HCT116 (cell line): ENCODE data around the gene ARMH3. TPM values are rescaled to one million over a fixed set of nuclear protein-coding genes. Genes with fewer than 3 reads are reported as not detected.

Experiments used
- ATAC-seq: fragments of 200-7000 bp; cut with Tn5 transposase; 2 replicates; pipeline ENCODE4 v1.9.1; 2020; ENCODE audit warnings: mild to moderate bottlenecking, moderate library complexity
- BruUV-seq: library from RNA; stranded (reverse); fragments of 400-500 nt; replicated peaks from 2 replicates; lab custom pipeline; 2021; lab: Mats Ljungman, UMichigan
- CTCF ChIA-PET: fragments of 300-600 bp; sonication (Branson Sonifier 250); formaldehyde crosslinking; loops from one replicate; lab custom pipeline; 2021; ENCODE audit warnings: antibody characterized with exemption; lab: Charles Lee
- POLR2A ChIA-PET: fragments of 300-600, 350-600 bp; sonication (Branson Sonifier 250); formaldehyde crosslinking; loops from one replicate; lab custom pipeline; 2021; ENCODE audit warnings: antibody characterized with exemption; lab: Charles Lee
- RAD21 ChIA-PET, 2 experiments: fragments of 300-600 bp; sonication (Branson Sonifier 250); formaldehyde crosslinking; loops; one replicate each; lab custom pipeline; 2023; ENCODE audit warnings: low total read pairs in 2 of 2; ENCODE audit not compliant: uncharacterized antibody in 2 of 2, unreplicated experiment in 2 of 2, low non-redundant PET in 1 of 2; lab: Charles Lee
- DNase-seq: peaks from one replicate; pipeline ENCODE4 v3.0.0-alpha.2; 2010; ENCODE audit warnings: low read depth, low spot score
- H2AFZ ChIP-seq: fragments of 200-600 bp; shearing (Covaris generic), sonication (generic); 2 replicates; pipeline ENCODE4 v1.6.1; 2017; ENCODE audit warnings: low read depth, mixed run types, mixed read lengths, antibody characterized with exemption, low read length; ENCODE audit not compliant: poor library complexity, severe bottlenecking
- H3K27ac ChIP-seq: 2 replicates; pipeline ENCODE4 v1.5.1; 2012; ENCODE audit warnings: low read depth, low read length
- H3K27me3 ChIP-seq: fragments of 200-600 bp; sonication (generic); 2 replicates; pipeline ENCODE4 v1.6.1; 2016; ENCODE audit warnings: mixed run types, low read length, mixed read lengths; ENCODE audit not compliant: insufficient read depth
- H3K36me3 ChIP-seq, 2 experiments: fragments of 200-500 bp in 1 of 2; fragments of 200-600 bp in 1 of 2; sonication (Bioruptor generic) in 1 of 2; sonication (generic) in 1 of 2; 2 replicates each; pipeline versions ENCODE4 v1.5.1 to v1.6.1; 2014 to 2016; ENCODE audit warnings: low read length in 2 of 2, inconsistent platforms in 1 of 2, mixed read lengths in 1 of 2, mixed run types in 1 of 2; ENCODE audit not compliant: insufficient read depth in 2 of 2, control insufficient read depth in 1 of 2
- H3K4me1 ChIP-seq, 2 experiments: fragments of 200-600 bp in 1 of 2; sonication (generic) in 1 of 2; 2 replicates each; pipeline versions ENCODE4 v1.5.1 to v1.6.1; 2012 to 2017; ENCODE audit warnings: low read length in 2 of 2, inconsistent platforms in 1 of 2, mild to moderate bottlenecking in 1 of 2, mixed read lengths in 1 of 2, mixed run types in 1 of 2, moderate library complexity in 1 of 2; ENCODE audit not compliant: insufficient read depth in 2 of 2, control insufficient read depth in 1 of 2
- H3K4me2 ChIP-seq: fragments of 200-600 bp; sonication (generic); 2 replicates; pipeline ENCODE4 v1.6.1; 2017; ENCODE audit warnings: mixed run types, low read length, mixed read lengths
- H3K4me3 ChIP-seq, 2 experiments: fragments of 200-600 bp in 1 of 2; sonication (generic) in 1 of 2; replicated peaks in 1 of 2; 2 replicates each; pipeline ENCODE4 v1.5.1; 2011 to 2016; ENCODE audit warnings: low read length in 2 of 2, control low read depth in 1 of 2, low read depth in 1 of 2, mild to moderate bottlenecking in 1 of 2, mixed read lengths in 1 of 2, mixed run types in 1 of 2
- H3K79me2 ChIP-seq: fragments of 200-600 bp; sonication (generic); 2 replicates; pipeline ENCODE4 v1.6.1; 2017; ENCODE audit warnings: mild to moderate bottlenecking, mixed run types, low read length, moderate library complexity, mixed read lengths; ENCODE audit not compliant: insufficient read depth
- H3K9ac ChIP-seq: fragments of 200-600 bp; sonication (generic); 2 replicates; pipeline ENCODE4 v1.6.1; 2016; ENCODE audit warnings: low read length, mixed read lengths
- H3K9me2 ChIP-seq: fragments of 200-600 bp; sonication (generic), shearing (Covaris generic); 2 replicates; pipeline ENCODE4 v1.6.1; 2017; ENCODE audit warnings: mixed run types, mild to moderate bottlenecking, moderate library complexity; ENCODE audit not compliant: insufficient read depth
- H3K9me3 ChIP-seq, 2 experiments: fragments of 200-500 bp in 1 of 2; fragments of 200-600 bp in 1 of 2; sonication (Bioruptor generic) in 1 of 2; sonication (generic) in 1 of 2; 2 replicates each; pipeline ENCODE4 v1.6.1; 2014 to 2017; ENCODE audit warnings: low read length in 2 of 2, mixed read lengths in 2 of 2, inconsistent platforms in 1 of 2, low read depth in 1 of 2, mild to moderate bottlenecking in 1 of 2, mixed run types in 1 of 2, moderate library complexity in 1 of 2; ENCODE audit not compliant: control insufficient read depth in 1 of 2, insufficient read depth in 1 of 2
- H4K20me1 ChIP-seq: fragments of 200-600 bp; sonication (generic), shearing (Covaris generic); 2 replicates; pipeline ENCODE4 v1.6.1; 2017; ENCODE audit warnings: mixed run types, mild to moderate bottlenecking, moderate library complexity; ENCODE audit not compliant: insufficient read depth
- CEBPB ChIP-seq: IDR thresholded peaks from 2 replicates; pipeline ENCODE4 v1.6.1; 2012; ENCODE audit warnings: low read depth
- EGR1 ChIP-seq: IDR thresholded peaks from 2 replicates; pipeline ENCODE4 v1.6.1; 2012; ENCODE audit warnings: low read depth
- FOSL1 ChIP-seq: IDR thresholded peaks from 2 replicates; pipeline ENCODE4 v1.6.1; 2012; ENCODE audit warnings: low read depth
- MAX ChIP-seq: IDR thresholded peaks from 2 replicates; pipeline ENCODE4 v1.6.1; 2012
- POLR2AphosphoS5 ChIP-seq: IDR thresholded peaks from 2 replicates; pipeline ENCODE4 v1.6.1; 2011; ENCODE audit warnings: mild to moderate bottlenecking, low read depth, low read length, moderate library complexity
- SP1 ChIP-seq: IDR thresholded peaks from 2 replicates; pipeline ENCODE4 v1.6.1; 2012; ENCODE audit warnings: low read depth
- YY1 ChIP-seq: IDR thresholded peaks from 2 replicates; pipeline ENCODE4 v1.6.1; 2011; ENCODE audit warnings: low read length, low read depth, moderate library complexity, mild to moderate bottlenecking; ENCODE audit not compliant: insufficient replicate concordance; ENCODE audit errors: extremely low read depth
- ZFX ChIP-seq: fragments of 450-650 bp; IDR thresholded peaks from 2 replicates; pipeline ENCODE4 v1.6.1; 2017
- intact Hi-C: fragments of 100-400 bp; cut with micrococcal nuclease; formaldehyde crosslinking; loops from 2 replicates; pipeline ENCODE4 v1.10.0; 2022
- total RNA-seq: library from RNA; stranded (reverse); gene quantifications from one replicate; pipeline ENCODE4 v1.2.1, GENCODE V29; 2021; ENCODE audit not compliant: unreplicated experiment

The ARMH3 gene
- total RNA-seq, 1 experiment from 2014 or later: 30.4 TPM

DNA sequence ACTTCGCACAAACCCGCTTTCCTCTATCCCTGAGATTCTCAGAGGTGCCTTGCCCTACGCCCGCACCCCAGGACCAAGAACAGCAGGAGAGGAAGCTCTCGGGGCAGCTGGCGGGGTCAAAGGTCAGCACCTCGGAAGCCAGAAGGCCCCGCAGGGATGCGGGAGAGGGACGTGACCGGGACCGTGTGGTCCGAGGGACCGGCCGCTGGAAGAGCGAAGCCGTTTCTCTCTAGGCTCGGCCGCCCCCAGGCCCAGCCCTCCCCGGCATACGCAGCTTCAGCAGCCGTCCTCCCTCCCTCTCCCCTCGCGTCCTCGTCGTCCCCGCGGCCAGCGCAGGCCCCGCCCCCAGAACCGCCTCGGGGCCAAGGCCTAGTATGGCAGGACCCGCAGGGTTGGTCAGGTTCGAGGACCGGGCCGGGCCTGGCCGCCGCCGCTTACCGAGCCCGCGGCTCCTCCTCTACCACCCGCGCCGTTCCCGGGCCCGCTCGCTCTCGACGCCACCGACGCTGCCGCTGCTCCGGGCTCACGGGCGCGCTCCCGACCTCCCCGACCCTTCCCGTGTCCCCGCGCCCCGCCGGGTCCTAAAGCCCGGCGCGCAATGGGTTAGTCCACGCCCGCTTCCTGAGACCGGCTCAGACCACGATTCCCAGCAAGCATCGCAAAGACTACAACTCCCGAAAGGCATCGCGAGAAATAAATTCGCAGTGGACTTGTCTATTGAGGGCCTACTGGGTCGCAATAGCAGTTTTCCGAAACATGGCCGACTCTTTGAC is at the start of gene ARMH3 (continued):
- no peak for TF ChIP-seq CEBPB
- peak; percentile 99 for TF ChIP-seq ZFX
- peak; percentile 68 for TF ChIP-seq POLR2AphosphoS5
- TF ChIP-seq EGR1: no peak
- TF ChIP-seq SP1: no peak
- TF ChIP-seq MAX: no peak
- TF ChIP-seq FOSL1: no peak

- Histone ChIP-seq H3K36me3 (peaks cover 0 to 1% of the 10 kb centered on the region in 2 experiments; a peak in 3 of 4 replicates), H2AFZ (no peak overlapping the region), H3K27me3 (no peaks in the 10 kb centered on the region), H3K9me2 (no peaks in the 10 kb centered on the region), H3K9me3 (no peaks in the 10 kb centered on the region), H3K9ac (no peak overlapping the region), H3K4me1 (no peaks in the 10 kb centered on the region), H3K4me3 (no peak overlapping the region), H3K27ac (no peak overlapping the region), H4K20me1 (no peaks in the 10 kb centered on the region), H3K79me2 (no peaks in the 10 kb centered on the region), H3K4me2 (no peak overlapping the region)
- CTCF ChIA-PET: interaction anchor here (1.0 to 7.1 kb wide), 3 partner anchors 8 to 262 kb away, joined by 4 to 48 read pairs (median 27); no protein-coding TSS in a partner anchor
- POLR2A ChIA-PET: interaction anchor here (1.2 to 2.2 kb wide), 3 partner anchors 10 to 17 kb away, joined by 3 to 5 read pairs (median 5); no protein-coding TSS in a partner anchor
- intact Hi-C loops: no loop called here
- no peak for ATAC-seq
- TF ChIP-seq ZFX (0 out of 2 replicates have a peak, but pooled peaks have one; percentile 23), YY1 (no peak)
- BruUV-seq: no TSS peak
- RAD21 ChIA-PET: no interaction called here
- no peak for DNase-seq
Measured at GRCh38 chr10:102102421-102102820, 46.4 kb upstream of the ARMH3 start.
